ENCODE data around the gene USP34.

Gene USP34

DNA sequence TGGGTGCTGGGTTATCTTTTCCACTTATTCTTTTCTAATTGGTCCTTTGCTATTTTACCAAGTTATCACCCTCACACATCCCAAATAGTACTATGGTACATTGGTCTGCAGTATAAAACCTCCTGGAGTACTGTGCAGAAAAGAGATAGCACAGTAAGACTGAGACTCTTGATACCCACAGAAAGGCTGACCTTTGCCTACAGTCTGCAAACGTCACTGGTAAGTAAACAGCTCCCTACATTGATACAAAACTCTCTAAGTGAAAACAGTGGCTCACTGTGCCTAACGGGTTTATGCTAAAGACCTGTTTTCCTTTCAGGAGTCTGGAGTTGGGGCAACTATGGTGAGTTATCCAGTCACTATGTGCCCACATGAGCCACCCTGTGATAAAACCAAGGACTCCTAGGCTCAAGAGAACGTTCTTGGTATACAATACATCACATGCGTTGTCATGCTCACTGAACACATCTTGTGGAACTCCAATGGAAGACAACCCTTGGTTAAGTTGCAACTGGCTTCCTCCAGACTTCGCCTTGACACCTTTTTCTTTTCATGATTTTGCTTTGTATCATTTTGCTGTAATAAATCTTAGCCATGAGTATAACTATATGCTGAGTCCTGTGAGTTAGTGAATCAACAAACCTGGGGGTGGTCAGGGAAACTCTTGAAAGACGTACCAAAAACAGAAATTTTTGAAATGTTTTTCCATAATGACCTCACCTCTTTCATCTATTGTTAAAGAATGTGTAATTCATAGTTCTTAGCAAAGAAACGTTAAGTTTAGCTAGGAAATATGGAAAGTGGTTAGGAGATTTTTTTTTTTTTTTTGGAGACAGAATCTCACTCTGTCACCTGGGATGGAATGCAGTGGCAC lies 204.0 kb downstream of the USP34 start:
- in situ Hi-C loops (cut with HindIII; ENCODE audit: low sequenced_read_pairs): no loop called here
- DNase-seq (ENCODE audit: low read depth): no peak
- no peak overlapping the region for H3K4me3 ChIP-seq (ENCODE audit: low read depth, low read length)
- TF ChIP-seq, protein P1, sequence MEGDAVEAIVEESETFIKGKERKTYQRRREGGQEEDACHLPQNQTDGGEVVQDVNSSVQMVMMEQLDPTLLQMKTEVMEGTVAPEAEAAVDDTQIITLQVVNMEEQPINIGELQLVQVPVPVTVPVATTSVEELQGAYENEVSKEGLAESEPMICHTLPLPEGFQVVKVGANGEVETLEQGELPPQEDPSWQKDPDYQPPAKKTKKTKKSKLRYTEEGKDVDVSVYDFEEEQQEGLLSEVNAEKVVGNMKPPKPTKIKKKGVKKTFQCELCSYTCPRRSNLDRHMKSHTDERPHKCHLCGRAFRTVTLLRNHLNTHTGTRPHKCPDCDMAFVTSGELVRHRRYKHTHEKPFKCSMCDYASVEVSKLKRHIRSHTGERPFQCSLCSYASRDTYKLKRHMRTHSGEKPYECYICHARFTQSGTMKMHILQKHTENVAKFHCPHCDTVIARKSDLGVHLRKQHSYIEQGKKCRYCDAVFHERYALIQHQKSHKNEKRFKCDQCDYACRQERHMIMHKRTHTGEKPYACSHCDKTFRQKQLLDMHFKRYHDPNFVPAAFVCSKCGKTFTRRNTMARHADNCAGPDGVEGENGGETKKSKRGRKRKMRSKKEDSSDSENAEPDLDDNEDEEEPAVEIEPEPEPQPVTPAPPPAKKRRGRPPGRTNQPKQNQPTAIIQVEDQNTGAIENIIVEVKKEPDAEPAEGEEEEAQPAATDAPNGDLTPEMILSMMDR (IDR thresholded peaks at IDR 0.05; ENCODE audit: low read depth, low read length, missing control alignments): no peak

DNA sequence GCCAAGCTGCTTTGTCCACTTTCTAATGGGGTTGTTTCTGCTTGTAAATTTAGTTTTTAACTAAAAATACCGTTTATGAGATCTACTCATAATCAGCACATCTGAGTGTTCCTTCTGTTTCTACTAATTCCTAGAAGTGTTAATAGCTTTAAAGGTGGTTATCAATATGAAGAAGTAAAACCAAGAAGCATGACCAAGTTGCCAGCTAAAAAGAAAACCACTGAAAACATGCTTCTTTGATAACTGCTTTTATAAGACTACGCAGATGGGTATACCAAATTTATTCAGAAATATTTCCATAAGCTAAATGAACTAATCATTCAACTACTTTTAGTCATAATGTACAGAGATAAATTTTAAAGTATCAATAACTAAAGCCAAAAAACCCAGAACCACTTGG lies 207.1 kb downstream of the USP34 start:
- in situ Hi-C loops (cut with HindIII; ENCODE audit: low sequenced_read_pairs): no loop called here
- DNase-seq (ENCODE audit: low read depth): no peak
- TF ChIP-seq, protein P1 (IDR thresholded peaks at IDR 0.05; ENCODE audit: low read depth, low read length, missing control alignments): no peak
- H3K4me3 ChIP-seq (ENCODE audit: low read depth, low read length): no peak overlapping the region

DNA sequence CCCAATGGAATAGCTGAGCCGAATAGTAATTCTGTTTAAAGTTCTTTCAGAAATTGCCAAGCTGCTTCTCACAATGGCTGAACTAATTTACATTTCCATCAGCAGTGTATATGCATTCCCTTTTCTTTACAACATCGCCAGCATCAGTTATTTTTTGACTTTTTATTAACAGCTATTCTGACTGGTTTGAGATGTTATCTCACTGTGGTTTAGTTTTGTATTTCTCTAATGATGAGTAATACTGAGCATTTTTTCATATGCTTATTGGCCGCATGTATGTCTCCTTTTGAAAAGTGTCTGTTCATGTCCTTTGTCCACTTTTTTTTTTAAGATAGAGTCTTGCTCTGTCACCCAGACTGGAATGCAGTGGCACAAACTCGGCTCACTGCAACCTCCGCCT lies 208.2 kb downstream of the USP34 start:
- DNase-seq (ENCODE audit: low read depth): no peak
- H3K4me3 ChIP-seq (ENCODE audit: low read depth, low read length): no peak overlapping the region
- in situ Hi-C loops (cut with HindIII; ENCODE audit: low sequenced_read_pairs): no loop called here
- TF ChIP-seq, protein P1 (IDR thresholded peaks at IDR 0.05; ENCODE audit: low read depth, low read length, missing control alignments): no peak

DNA sequence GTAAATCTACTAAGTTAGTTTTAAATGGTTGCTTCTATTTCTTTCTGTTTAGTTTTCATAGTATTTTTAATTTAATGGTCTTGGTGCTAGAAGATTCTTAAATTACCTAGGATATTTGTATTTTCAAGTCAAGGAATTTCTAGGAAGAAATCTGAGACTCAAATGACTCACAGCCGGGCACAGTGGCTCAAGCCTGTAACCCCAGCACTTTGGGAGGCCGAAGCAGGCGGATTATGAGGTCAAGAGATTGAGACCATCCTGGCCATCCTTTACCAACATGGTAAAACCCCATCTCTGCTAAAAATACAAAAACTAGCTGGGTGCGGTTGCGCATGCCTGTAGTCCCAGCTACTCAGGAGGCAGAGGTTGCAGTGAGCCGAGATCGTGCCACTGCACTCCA lies 213.4 kb downstream of the USP34 start:
- TF ChIP-seq, protein P1 (IDR thresholded peaks at IDR 0.05; ENCODE audit: low read depth, low read length, missing control alignments): no peak
- in situ Hi-C loops (cut with HindIII; ENCODE audit: low sequenced_read_pairs): no loop called here
- H3K4me3 ChIP-seq (ENCODE audit: low read depth, low read length): no peak overlapping the region
- DNase-seq (ENCODE audit: low read depth): no peak

DNA sequence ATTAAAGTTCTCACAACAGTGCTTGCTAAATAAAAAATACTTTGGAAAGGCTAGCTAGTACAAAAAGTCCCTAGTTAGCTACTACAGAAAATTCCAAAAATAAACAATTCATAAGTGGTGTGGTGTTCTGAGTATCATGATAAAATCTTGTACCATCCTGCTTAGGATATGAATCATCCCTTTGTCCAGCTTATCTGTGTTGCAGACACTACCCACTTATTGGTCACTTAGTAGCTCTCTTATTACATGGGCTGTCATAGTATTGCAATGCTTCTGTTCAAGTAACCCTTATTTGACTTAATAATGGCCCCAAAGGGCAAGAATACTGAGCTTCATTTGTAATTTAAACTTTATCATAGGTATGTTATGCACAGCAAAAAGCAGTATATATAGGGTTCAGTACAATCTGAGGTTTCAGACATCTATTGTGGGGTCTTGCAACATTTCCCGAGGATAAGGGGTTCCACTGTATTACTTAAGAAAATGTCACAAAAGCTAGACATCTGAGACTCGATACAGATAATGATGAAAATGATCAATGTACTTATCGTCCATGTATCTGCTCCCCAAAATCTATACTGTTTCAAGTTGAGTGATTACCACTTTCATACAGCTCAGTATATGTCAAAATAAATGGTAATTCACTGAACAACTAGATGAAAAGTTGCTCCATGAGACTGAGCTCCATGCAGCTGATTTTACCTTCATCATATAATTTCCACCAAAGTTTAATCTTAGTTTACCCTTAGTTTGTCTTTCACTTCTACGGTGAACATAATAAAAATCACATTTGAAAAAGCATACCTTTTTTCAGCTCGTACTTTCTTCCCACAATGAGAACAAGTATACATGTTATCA lies 215.1 kb downstream of the USP34 start:
- H3K4me3 ChIP-seq (ENCODE audit: low read depth, low read length): no peak overlapping the region
- no peak for DNase-seq (ENCODE audit: low read depth)
- in situ Hi-C loops (cut with HindIII; ENCODE audit: low sequenced_read_pairs): no loop called here
- TF ChIP-seq, protein P1 (IDR thresholded peaks at IDR 0.05; ENCODE audit: low read depth, low read length, missing control alignments): no peak

DNA sequence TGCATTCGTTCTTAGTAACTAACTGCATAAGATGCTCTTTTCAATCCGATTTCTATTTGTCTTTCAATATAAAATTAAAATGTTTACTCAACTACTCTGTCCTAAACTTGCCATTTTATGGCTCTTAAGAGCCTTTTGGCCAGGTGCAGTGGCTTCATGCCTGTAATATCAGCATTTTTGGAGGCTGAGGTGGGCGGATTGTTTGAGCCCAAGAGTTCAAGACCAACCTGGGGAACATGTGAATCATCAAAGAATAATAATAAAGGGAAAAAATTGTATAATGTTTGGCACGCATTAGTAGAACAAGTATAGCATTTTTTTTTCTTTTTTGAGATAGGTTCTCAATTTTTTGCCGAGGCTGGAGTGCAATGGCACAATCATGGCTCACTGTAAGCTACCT lies 216.4 kb downstream of the USP34 start:
- no peak for DNase-seq (ENCODE audit: low read depth)
- in situ Hi-C loops (cut with HindIII; ENCODE audit: low sequenced_read_pairs): no loop called here
- H3K4me3 ChIP-seq (ENCODE audit: low read depth, low read length): no peak overlapping the region
- TF ChIP-seq, protein P1 (IDR thresholded peaks at IDR 0.05; ENCODE audit: low read depth, low read length, missing control alignments): no peak

Measured in astrocyte of the cerebellum (primary cell).